HepG2 (cell line): ENCODE data around the gene ZNF207. TPM values are rescaled to one million over a fixed set of nuclear protein-coding genes. Genes with fewer than 3 reads are reported as not detected.

ENCODE experiments used
- ADNP ChIP-seq: sonication (generic); formaldehyde crosslinking; IDR thresholded peaks from 2 replicates; pipeline ENCODE4 v1.4.0; 2020; ENCODE audit warnings: missing genetic modification reagents
- AFF4 ChIP-seq: sonication (generic); formaldehyde crosslinking; IDR thresholded peaks from 2 replicates; pipeline ENCODE4 v1.4.0; 2020; ENCODE audit warnings: missing genetic modification reagents
- CSRNP2 ChIP-seq: sonication (generic); formaldehyde crosslinking; conservative IDR thresholded peaks from 2 replicates; pipeline ENCODE4 v1.8.0; 2022; ENCODE audit warnings: low read depth, missing genetic modification reagents
- ETV6 ChIP-seq: sonication (generic); formaldehyde crosslinking; conservative IDR thresholded peaks from 2 replicates; pipeline ENCODE4 v1.4.0; 2020; ENCODE audit warnings: missing genetic modification reagents
- HDAC6 ChIP-seq: fragments of 200-600 bp; sonication (generic); IDR thresholded peaks from 2 replicates; pipeline ENCODE4 v1.7.0; 2017; ENCODE audit warnings: mild to moderate bottlenecking, antibody characterized with exemption, low read length, low read depth
- KDM5A ChIP-seq: fragments of 200-600 bp; sonication (generic); IDR thresholded peaks from 2 replicates; pipeline ENCODE4 v1.7.0; 2018; ENCODE audit warnings: antibody characterized with exemption, mild to moderate bottlenecking, low read length, borderline replicate concordance
- KLF12 ChIP-seq: sonication (generic); formaldehyde crosslinking; IDR thresholded peaks from 2 replicates; pipeline ENCODE4 v1.4.0; 2020; ENCODE audit warnings: missing genetic modification reagents, borderline replicate concordance
- KLF13 ChIP-seq: sonication (generic); formaldehyde crosslinking; IDR thresholded peaks from 2 replicates; pipeline ENCODE4 v1.4.0; 2020; ENCODE audit warnings: mild to moderate bottlenecking, missing genetic modification reagents
- MBNL3 ChIP-seq: fragments of 250-450 bp; sonication (Bioruptor Pico); conservative IDR thresholded peaks from 2 replicates; pipeline ENCODE4 v1.8.0; 2022; ENCODE audit warnings: mild to moderate bottlenecking, inconsistent platforms
- NKX3-1 ChIP-seq: sonication (generic); formaldehyde crosslinking; IDR thresholded peaks from 2 replicates; pipeline ENCODE4 v1.5.0; 2020; ENCODE audit warnings: missing genetic modification reagents
- PAX8 ChIP-seq: sonication (generic); formaldehyde crosslinking; IDR thresholded peaks from 2 replicates; pipeline ENCODE4 v1.8.0; 2022; ENCODE audit warnings: mild to moderate bottlenecking, missing genetic modification reagents, borderline replicate concordance
- PHB2 ChIP-seq: fragments of 450-650 bp; IDR thresholded peaks from 2 replicates; pipeline ENCODE4 v1.6.1; 2018; ENCODE audit not compliant: partially characterized antibody
- PITX1 ChIP-seq: sonication (generic); formaldehyde crosslinking; IDR thresholded peaks from 2 replicates; pipeline ENCODE4 v1.5.1; 2020; ENCODE audit warnings: mild to moderate bottlenecking, missing genetic modification reagents
- RFX1 ChIP-seq: fragments of 450-650 bp; IDR thresholded peaks from 2 replicates; pipeline ENCODE4 v1.6.1; 2017
- SP140L ChIP-seq: sonication (generic); formaldehyde crosslinking; IDR thresholded peaks from 2 replicates; pipeline ENCODE4 v1.4.0; 2020; ENCODE audit warnings: missing genetic modification reagents, borderline replicate concordance
- SUZ12 ChIP-seq: fragments of 150-350 bp; IDR thresholded peaks from 2 replicates; pipeline ENCODE4 v1.6.1; 2014; ENCODE audit warnings: low read depth, low read length
- TSC22D2 ChIP-seq: sonication (generic); formaldehyde crosslinking; IDR thresholded peaks from 2 replicates; pipeline ENCODE4 v1.5.1; 2020; ENCODE audit warnings: missing genetic modification reagents, mild to moderate bottlenecking, borderline replicate concordance
- ZNF224 ChIP-seq: sonication (generic); formaldehyde crosslinking; IDR thresholded peaks from 2 replicates; pipeline ENCODE4 v1.5.0; 2020; ENCODE audit warnings: mild to moderate bottlenecking, missing genetic modification reagents
- ZNF274 ChIP-seq: sonication (generic); formaldehyde crosslinking; IDR thresholded peaks from 2 replicates; pipeline ENCODE4 v1.5.1; 2020; ENCODE audit warnings: mild to moderate bottlenecking, missing genetic modification reagents
- ZNF441 ChIP-seq: sonication (generic); formaldehyde crosslinking; IDR thresholded peaks from 2 replicates; pipeline ENCODE4 v1.7.0; 2021; ENCODE audit warnings: missing genetic modification reagents, borderline replicate concordance
- ZNF513 ChIP-seq: sonication (generic); formaldehyde crosslinking; conservative IDR thresholded peaks from 2 replicates; pipeline ENCODE4 v1.5.0; 2020; ENCODE audit warnings: missing genetic modification reagents
- ZNF639 ChIP-seq: conservative IDR thresholded peaks from 2 replicates; pipeline ENCODE4 v1.6.1; 2018; ENCODE audit warnings: missing genetic modification reagents
- ZNF776 ChIP-seq: sonication (generic); formaldehyde crosslinking; IDR thresholded peaks from 2 replicates; pipeline ENCODE4 v1.4.0; 2020; ENCODE audit warnings: mild to moderate bottlenecking, missing genetic modification reagents
- polyA plus RNA-seq, 8 experiments: library from polyadenylated mRNA; depleted of rRNA in 3 of 8; stranded (reverse) in 7 of 8; unstranded in 1 of 8; fragments of >200 nt; fragmentation: Illumina TruSeq in 4 of 8; extraction: Trizol in 4 of 8; gene quantifications; 2 replicates each; pipeline versions ENCODE4 v1.2.1 to v1.2.3, GENCODE V29; 2011 to 2016; ENCODE audit warnings: low read depth in 4 of 8, missing spikeins in 1 of 8, mixed read lengths in 1 of 8; ENCODE audit not compliant: insufficient read depth in 1 of 8
- total RNA-seq, 5 experiments: library from RNA; depleted of rRNA; stranded (reverse); fragments of >200 nt; fragmentation: Illumina TruSeq; extraction: Trizol; gene quantifications; 2 replicates each; pipeline ENCODE4 v1.2.3, GENCODE V29; 2016; ENCODE audit warnings: low read depth in 1 of 5

The ZNF207 gene
- total and polyA plus RNA-seq, 2 of the 13 experiments (the other 11 are each of a cell fraction or from before 2014, with no cell fraction given) = 150 to 164 TPM

- TF ChIP-seq AFF4 (CRISPR knock-in tag) (no peak), NKX3-1 (CRISPR knock-in tag) (0 out of 2 replicates have a peak, but pooled peaks have one; percentile 42), KLF12 (peak; percentile 77), MBNL3 (CRISPR knock-in tag) (no peak), PHB2 (no peak), ZNF639 (CRISPR knock-in tag) (no peak), SUZ12 (peak; percentile 46), PAX8 (no peak), CSRNP2 (CRISPR knock-in tag) (no peak), ETV6 (CRISPR knock-in tag) (no peak), TSC22D2 (peak; percentile 79; the same call in 1 of the 2 replicates), ZNF441 (CRISPR knock-in tag) (peak; percentile 94), RFX1 (no peak), HDAC6 (no peak), ZNF776 (no peak), SP140L (CRISPR knock-in tag) (no peak), ZNF513 (CRISPR knock-in tag) (no peak), PITX1 (CRISPR knock-in tag) (peak; percentile 33; the same call in 1 of the 2 replicates), KDM5A (peak; percentile 73; the same call in 1 of the 2 replicates), ADNP (CRISPR knock-in tag) (no peak), ZNF274 (peak; percentile 77), ZNF224 (no peak), KLF13 (CRISPR knock-in tag) (no peak)
Measured at GRCh38 chr17:32349854-32350665, at the start of gene ZNF207 (continued).
